Endometrial microvascular endothelial cells (primary cell): ENCODE results near the gene CUX1. TPM values are rescaled to one million over a fixed set of nuclear protein-coding genes. Genes with fewer than 3 reads are reported as not detected.
"Not testable (repeated sequence)": the region's sequence is repeated elsewhere in the genome, so short reads cannot be mapped to it uniquely, and the experiment has no call there.

Experiments used
- in situ Hi-C: cut with HindIII; loops from 2 replicates; pipeline ENCODE4 v1.10.0; 2017; ENCODE audit warnings: low sequenced_read_pairs, low pct_unique_long_range_greater_than_20kb; ENCODE audit errors: inconsistent ontology term
- total RNA-seq: library from RNA; depleted of rRNA; stranded (reverse); fragments of >200 nt; gene quantifications from one replicate; pipeline ENCODE4 v1.2.3, GENCODE V29; 2015; ENCODE audit errors: inconsistent ontology term

Gene CUX1
- total RNA-seq, 1 donor from 2014 or later = 14.9 TPM

DNA sequence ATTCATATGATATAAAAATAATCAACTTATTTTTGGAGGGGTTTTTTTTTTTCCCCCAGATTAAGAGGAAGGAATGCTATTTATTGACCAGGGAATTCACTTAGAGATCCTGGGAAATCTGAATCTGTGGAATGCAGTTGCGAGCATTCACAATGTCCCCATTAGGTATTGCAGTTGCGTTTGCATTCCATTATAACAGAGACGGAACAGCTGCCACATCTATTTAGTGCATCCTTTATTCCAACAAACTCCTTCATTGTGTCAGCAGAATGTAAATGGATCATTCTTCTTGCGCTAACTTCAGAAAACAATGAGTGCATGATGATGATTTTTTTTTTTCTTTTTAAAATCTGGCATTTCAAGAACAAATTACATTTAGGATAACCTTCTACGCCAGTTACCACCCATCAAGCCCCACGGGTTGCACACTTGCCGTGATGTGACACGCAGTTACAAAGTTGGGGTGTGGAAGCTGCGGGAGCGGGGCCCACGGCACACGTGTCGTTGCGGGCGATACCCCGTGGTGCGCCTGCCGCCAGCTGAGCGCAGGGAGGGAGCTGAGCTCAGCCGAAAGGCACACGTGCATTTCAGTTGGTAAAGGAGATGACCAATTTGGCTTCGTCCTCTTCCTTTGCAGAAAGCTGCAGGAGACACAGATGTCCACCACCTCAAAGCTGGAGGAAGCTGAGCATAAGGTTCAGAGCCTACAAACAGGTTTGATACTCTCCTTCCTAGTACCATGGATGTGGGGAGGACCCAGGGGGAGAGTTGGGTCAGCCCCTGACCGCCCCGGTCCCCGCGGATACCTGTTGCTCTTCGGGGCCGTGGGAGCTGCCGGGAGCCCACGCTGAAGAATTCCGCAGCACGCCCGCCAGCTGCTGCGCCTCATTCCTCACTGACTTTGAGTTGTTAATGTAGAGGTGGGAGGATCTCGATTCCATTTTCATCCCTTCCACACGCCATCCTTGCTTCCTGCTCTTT, 293.9 kb downstream of the CUX1 start:
- in situ Hi-C loops = no loop called here

- in situ Hi-C loops = no loop called here
These were observed 297.8 kb downstream of the CUX1 start for GRCh38 chr7:102115181-102115580.

GRCh38 chr7:102115931-102116330, 298.5 kb downstream of the CUX1 start:
- in situ Hi-C loops = no loop called here

- in situ Hi-C loops = no loop called here
These were observed 300.3 kb downstream of the CUX1 start for GRCh38 chr7:102117743-102118142.

GRCh38 chr7:102119213-102119651, 301.8 kb downstream of the CUX1 start:
- in situ Hi-C loops = no loop called here

DNA sequence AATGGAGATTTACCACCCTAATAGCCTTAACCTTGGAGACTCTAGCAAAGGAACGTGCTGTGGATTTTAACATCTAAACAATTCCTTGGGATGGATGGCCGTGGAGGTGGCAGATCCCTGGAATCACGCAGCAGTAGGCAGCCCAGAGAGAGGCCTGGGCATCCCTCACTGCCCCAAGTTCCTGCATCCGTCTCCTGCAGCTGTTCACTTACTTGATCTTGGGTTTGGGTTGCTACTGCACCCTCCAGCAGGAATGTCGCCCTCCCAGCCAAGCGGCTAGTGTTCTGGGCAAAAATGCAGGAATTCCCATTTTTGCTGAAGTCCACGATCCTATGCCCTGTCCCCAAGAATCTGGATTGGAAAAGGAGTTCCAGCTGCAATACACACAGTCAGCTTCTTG, 302.5 kb downstream of the CUX1 start:
- in situ Hi-C loops = no loop called here

DNA sequence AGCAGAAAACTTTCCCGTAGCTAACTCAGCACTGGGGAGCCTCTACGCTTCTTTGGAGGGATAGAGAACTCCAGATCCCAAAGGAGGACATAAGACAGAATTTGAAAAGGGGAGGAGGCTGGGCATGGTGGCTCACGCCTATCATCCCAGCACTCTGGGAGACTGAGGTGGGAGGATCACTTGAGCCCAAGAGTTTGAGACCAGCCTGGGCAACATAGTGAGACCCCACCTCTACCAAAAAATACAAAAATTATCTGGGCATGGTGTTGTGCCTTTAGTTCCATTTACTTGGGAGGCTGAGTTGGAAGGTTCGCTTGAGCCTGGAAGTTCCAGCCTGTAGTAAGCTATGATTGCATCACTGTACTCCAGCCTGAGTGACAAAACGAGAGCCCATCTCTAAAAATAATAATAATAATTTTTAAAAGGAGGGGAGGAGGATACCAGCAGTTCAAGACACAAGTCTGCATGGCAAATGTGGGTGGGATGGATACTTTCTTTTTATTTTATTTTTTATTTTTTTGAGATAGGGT, 303.3 kb downstream of the CUX1 start:
- in situ Hi-C loops = no loop called here

- in situ Hi-C loops = no loop called here
These were observed 304.6 kb downstream of the CUX1 start for GRCh38 chr7:102122026-102122425.

DNA sequence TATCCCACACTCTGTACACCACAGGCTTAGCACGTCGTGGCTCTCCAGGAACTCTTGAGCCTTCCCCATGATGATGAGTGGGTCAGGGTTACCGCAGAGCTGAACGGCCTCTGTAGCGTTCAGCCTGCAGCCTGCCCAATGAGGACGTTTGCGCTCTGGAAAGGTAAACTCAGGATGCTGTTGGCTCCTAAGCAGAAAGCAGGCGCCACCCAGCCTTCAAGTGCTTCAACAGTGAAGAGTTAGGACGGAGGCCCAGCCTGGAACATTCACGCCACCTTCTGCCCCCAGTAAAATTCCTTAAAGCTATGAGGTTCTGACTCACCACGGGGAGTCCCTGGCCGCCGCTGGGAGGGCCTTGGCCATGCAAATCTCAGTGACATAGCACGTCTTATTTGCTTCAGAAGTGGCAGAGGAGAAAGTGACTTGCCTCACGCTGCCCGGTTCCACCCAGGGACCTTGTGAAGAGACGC, 307.7 kb downstream of the CUX1 start:
- in situ Hi-C loops = no loop called here

DNA sequence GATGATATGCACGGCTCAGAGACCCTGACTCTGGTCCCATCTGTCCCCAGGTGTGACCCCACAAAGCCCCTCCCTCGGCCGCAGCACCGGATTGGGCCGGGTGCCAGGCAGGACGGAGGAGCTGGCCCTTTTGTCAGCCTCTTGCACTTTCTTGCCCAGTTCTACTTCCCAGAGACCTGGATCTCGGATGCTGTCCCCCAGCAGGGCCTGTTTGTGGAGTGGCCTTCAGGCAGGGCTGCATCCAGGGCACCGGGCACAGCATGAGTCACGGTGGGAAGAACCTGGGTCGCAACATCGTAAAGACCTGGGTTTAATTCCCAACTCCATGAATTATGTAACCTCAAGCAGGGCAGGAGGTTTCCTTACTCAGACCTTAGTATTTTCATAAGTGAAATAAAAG, 310.9 kb downstream of the CUX1 start:
- in situ Hi-C loops = no loop called here

- in situ Hi-C loops = no loop called here
These were observed 312.4 kb downstream of the CUX1 start for GRCh38 chr7:102129636-102130370.

GRCh38 chr7:102132209-102132752, 314.9 kb downstream of the CUX1 start:
- in situ Hi-C loops = no loop called here

DNA sequence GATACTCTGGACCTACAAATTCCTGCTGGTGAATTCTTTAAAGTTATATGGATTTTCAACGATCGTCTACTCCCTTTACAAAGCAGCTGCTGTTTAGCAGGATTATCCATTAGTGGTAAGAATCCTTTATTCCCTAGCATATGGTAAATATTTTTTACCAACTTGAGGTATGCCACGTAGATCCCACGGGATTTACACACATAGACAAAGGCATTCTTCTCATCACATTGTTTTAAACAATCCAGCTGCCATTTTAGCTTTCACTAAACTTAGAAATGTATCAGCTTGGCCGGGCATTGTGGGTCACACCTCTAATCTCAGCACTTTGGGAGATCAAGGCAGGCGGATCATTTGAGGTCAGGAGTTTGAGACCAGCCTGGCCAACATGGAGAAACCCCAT, 321.2 kb downstream of the CUX1 start:
- in situ Hi-C loops = no loop called here

DNA sequence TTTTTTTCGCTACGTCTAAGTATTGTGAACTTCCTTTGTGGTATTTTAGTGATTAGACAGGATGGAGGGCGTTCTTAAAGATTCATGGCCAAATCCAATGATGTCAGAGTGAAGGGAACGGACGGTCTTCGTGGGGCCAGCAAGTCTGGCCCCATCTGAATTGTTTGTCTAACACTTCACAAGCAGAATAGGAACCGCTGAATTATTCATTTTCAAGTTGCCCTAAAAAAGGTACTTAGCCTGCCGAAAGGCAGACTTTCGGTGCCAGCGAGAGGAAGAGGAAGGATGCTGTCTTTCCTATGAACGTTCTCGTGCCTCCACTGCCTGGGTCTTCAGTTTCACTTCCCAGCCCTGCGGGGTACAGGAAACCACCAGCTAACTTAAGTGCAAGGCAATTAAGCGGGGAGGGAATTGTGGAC, 323.5 kb downstream of the CUX1 start:
- in situ Hi-C loops = no loop called here

DNA sequence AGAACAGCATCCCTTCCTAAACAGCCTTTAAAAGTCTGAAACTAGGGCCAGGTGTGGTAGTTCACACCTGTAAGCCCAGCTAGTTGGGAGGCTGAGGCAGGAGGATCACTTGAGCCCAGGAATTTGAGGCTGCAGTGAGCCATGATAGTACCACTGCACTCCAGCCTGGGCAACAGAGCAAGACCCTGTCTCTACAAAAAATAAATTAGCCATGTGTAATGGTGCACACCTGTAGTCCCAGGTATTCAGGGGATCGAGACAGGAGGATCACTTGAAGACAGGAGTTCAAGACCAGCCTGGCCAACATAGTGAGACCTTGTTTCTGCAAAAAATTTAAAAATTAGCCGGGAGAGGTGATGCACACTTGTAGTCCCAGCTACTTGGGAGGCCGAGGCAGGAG, 325.0 kb downstream of the CUX1 start:
- in situ Hi-C loops = not testable (repeated sequence)

- in situ Hi-C loops = no loop called here
These were observed 328.7 kb downstream of the CUX1 start for GRCh38 chr7:102146122-102146521.

- in situ Hi-C loops = no loop called here
These were observed 329.6 kb downstream of the CUX1 start for GRCh38 chr7:102147008-102147407.

- in situ Hi-C loops = no loop called here
These were observed 331.4 kb downstream of the CUX1 start for GRCh38 chr7:102148799-102149198.

GRCh38 chr7:102149416-102149815, 332.0 kb downstream of the CUX1 start:
- in situ Hi-C loops = no loop called here
